Hepatocyte (in vitro differentiated cells): ENCODE data around the gene EMX1. TPM values are rescaled to one million over a fixed set of nuclear protein-coding genes. Genes with fewer than 3 reads are reported as not detected.

Experiments
- DNase-seq: peaks from one replicate; pipeline ENCODE4 v3.0.0-alpha.2; 2016; ENCODE audit warnings: low spot score
- H2AFZ ChIP-seq: fragments of 200-600 bp; sonication (generic); 2 replicates; pipeline ENCODE4 v1.6.0; 2016; ENCODE audit warnings: antibody characterized with exemption, mild to moderate bottlenecking
- H3K27ac ChIP-seq: fragments of 200-600 bp; sonication (generic); 2 replicates; pipeline ENCODE4 v1.5.1; 2016; ENCODE audit warnings: mild to moderate bottlenecking
- H3K27me3 ChIP-seq: fragments of 200-600 bp; sonication (generic); 2 replicates; pipeline ENCODE4 v1.6.1; 2016
- H3K36me3 ChIP-seq: fragments of 200-600 bp; sonication (generic); replicated peaks from 2 replicates; pipeline ENCODE4 v1.5.1; 2016; ENCODE audit warnings: low read depth; ENCODE audit not compliant: insufficient read depth
- H3K4me1 ChIP-seq: fragments of 200-600 bp; sonication (generic); 2 replicates; pipeline ENCODE4 v1.5.1; 2016; ENCODE audit warnings: mild to moderate bottlenecking, moderate library complexity; ENCODE audit not compliant: insufficient read depth
- H3K4me2 ChIP-seq: fragments of 200-600 bp; sonication (generic); 2 replicates; pipeline ENCODE4 v1.6.0; 2016
- H3K4me3 ChIP-seq: fragments of 200-600 bp; sonication (generic); 2 replicates; pipeline ENCODE4 v1.5.1; 2016; ENCODE audit warnings: mild to moderate bottlenecking
- H3K79me2 ChIP-seq: fragments of 200-600 bp; sonication (generic); 2 replicates; pipeline ENCODE4 v1.6.0; 2017; ENCODE audit warnings: mild to moderate bottlenecking
- H3K9me2 ChIP-seq: fragments of 200-600 bp; sonication (generic); replicated peaks from 2 replicates; pipeline ENCODE4 v1.6.0; 2017; ENCODE audit warnings: mild to moderate bottlenecking; ENCODE audit not compliant: insufficient read depth
- H3K9me3 ChIP-seq: fragments of 200-600 bp; sonication (generic); 2 replicates; pipeline ENCODE4 v1.5.1; 2016; ENCODE audit warnings: low read depth, mild to moderate bottlenecking
- H4K20me1 ChIP-seq: fragments of 200-600 bp; sonication (generic); 2 replicates; pipeline ENCODE4 v1.6.0; 2016; ENCODE audit warnings: mild to moderate bottlenecking; ENCODE audit not compliant: insufficient read depth, poor library complexity, severe bottlenecking
- CTCF ChIP-seq: fragments of 200-600 bp; sonication (generic); IDR thresholded peaks from 2 replicates; pipeline ENCODE4 v1.5.1; 2016; ENCODE audit warnings: antibody characterized with exemption, mild to moderate bottlenecking; ENCODE audit not compliant: poor library complexity
- EZH2 ChIP-seq: fragments of 200-600 bp; sonication (generic); IDR thresholded peaks from 2 replicates; pipeline ENCODE4 v1.6.1; 2016; ENCODE audit warnings: antibody characterized with exemption, mild to moderate bottlenecking, borderline replicate concordance
- EZH2phosphoT487 ChIP-seq: fragments of 200-600 bp; sonication (generic); IDR thresholded peaks from one replicate; pipeline ENCODE4 v1.6.1; 2018; ENCODE audit warnings: antibody characterized with exemption, mild to moderate bottlenecking, low read depth, moderate library complexity; ENCODE audit not compliant: unreplicated experiment, severe bottlenecking
- WGBS: methylation state at CpG from one replicate; pipeline ENCODE4 v1.1.6; 2016; ENCODE audit warnings: low lambda C conversion rate; ENCODE audit errors: missing lambda C conversion rate; 5-methylcytosine and 5-hydroxymethylcytosine counted together
- polyA plus RNA-seq: library from polyadenylated mRNA; unstranded; fragments of >200 nt; fragmentation: Nextera tagmentation; extraction: Ambion mirVana; gene quantifications from 2 replicates; pipeline ENCODE4 v1.2.1, GENCODE V29; 2016
- total RNA-seq: library from RNA; depleted of rRNA; stranded (reverse); fragments of >200 nt; gene quantifications from 2 replicates; pipeline ENCODE4 v1.2.3, GENCODE V29; 2014

EMX1 gene
- total and polyA plus RNA-seq, 2 experiments from 2014 or later: 0.34 to 1.2 TPM

- no peaks in the 10 kb centered on the region for H3K27me3 ChIP-seq
- no peak overlapping the region for H3K4me2 ChIP-seq
- TF ChIP-seq EZH2phosphoT487 (no peak), CTCF (no peak), EZH2 (no peak)
- no peaks in the 10 kb centered on the region for H3K9me2 ChIP-seq
- no peaks in the 10 kb centered on the region for H3K9me3 ChIP-seq
- H3K27ac ChIP-seq: no peak overlapping the region
- H4K20me1 ChIP-seq: no peaks in the 10 kb centered on the region
- no peaks in the 10 kb centered on the region for H3K36me3 ChIP-seq
- no peaks in the 10 kb centered on the region for H3K4me1 ChIP-seq
- no peak for DNase-seq
- 88% methylated on average over 6 of the region's 6 CpGs for WGBS
- H3K79me2 ChIP-seq: no peaks in the 10 kb centered on the region
- no peak overlapping the region for H2AFZ ChIP-seq
- H3K4me3 ChIP-seq: no peak overlapping the region
Measured at GRCh38 chr2:72964146-72964525, 46.8 kb downstream of the EMX1 start.

- Histone ChIP-seq H2AFZ (no peak overlapping the region), H3K9me3 (no peaks in the 10 kb centered on the region), H3K4me2 (no peak overlapping the region), H3K36me3 (no peaks in the 10 kb centered on the region), H3K79me2 (no peaks in the 10 kb centered on the region), H3K27ac (no peak overlapping the region), H3K27me3 (no peaks in the 10 kb centered on the region), H3K9me2 (no peaks in the 10 kb centered on the region), H3K4me1 (no peaks in the 10 kb centered on the region), H4K20me1 (no peaks in the 10 kb centered on the region), H3K4me3 (no peak overlapping the region)
- TF ChIP-seq EZH2 (no peak), CTCF (no peak), EZH2phosphoT487 (no peak)
- no peak for DNase-seq
- 91% methylated on average over 12 of the region's 12 CpGs for WGBS
Measured at GRCh38 chr2:72965016-72965415, 47.7 kb downstream of the EMX1 start.

- 92% methylated on average over 14 of the region's 14 CpGs for WGBS
- no peaks in the 10 kb centered on the region for H3K4me1 ChIP-seq
- H3K36me3 ChIP-seq: no peaks in the 10 kb centered on the region
- H3K9me3 ChIP-seq: no peaks in the 10 kb centered on the region
- no peaks in the 10 kb centered on the region for H3K79me2 ChIP-seq
- H2AFZ ChIP-seq: no peak overlapping the region
- H3K9me2 ChIP-seq: no peaks in the 10 kb centered on the region
- no peaks in the 10 kb centered on the region for H4K20me1 ChIP-seq
- no peak for TF ChIP-seq CTCF
- TF ChIP-seq EZH2phosphoT487: no peak
- TF ChIP-seq EZH2: no peak
- no peak overlapping the region for H3K4me3 ChIP-seq
- DNase-seq: peak; percentile 32
- peak overlapping the region; percentile 40 for H3K27ac ChIP-seq
- H3K27me3 ChIP-seq: no peaks in the 10 kb centered on the region
- H3K4me2 ChIP-seq: no peak overlapping the region
Measured at GRCh38 chr2:72965770-72966450, 48.6 kb downstream of the EMX1 start.
